OCI-LY7 (cell line): ENCODE results near the gene TRIM72. TPM values are rescaled to one million over a fixed set of nuclear protein-coding genes. Genes with fewer than 3 reads are reported as not detected.

Experiments used
- BruUV-seq: library from RNA; stranded (reverse); fragments of 400-500 nt; replicated peaks from 2 replicates; lab custom pipeline; 2021; lab: Mats Ljungman, UMichigan
- CTCF ChIA-PET: fragments of 300-600 bp; sonication (Branson Sonifier 250); formaldehyde crosslinking; loops from one replicate; lab custom pipeline; 2022; ENCODE audit warnings: antibody characterized with exemption; ENCODE audit not compliant: unreplicated experiment; lab: Charles Lee
- POLR2A ChIA-PET: fragments of 300-600 bp; sonication (Branson Sonifier 250); formaldehyde crosslinking; loops from one replicate; lab custom pipeline; 2022; ENCODE audit warnings: antibody characterized with exemption; lab: Charles Lee
- DNase-seq: peaks from one replicate; pipeline ENCODE4 v3.0.0-alpha.2; 2015; ENCODE audit warnings: low spot score
- H2AFZ ChIP-seq: fragments of 200-600 bp; sonication (generic), shearing (Covaris generic); 2 replicates; pipeline ENCODE4 v1.6.1; 2014; ENCODE audit warnings: mild to moderate bottlenecking, antibody characterized with exemption, low read length, moderate library complexity
- H3K27ac ChIP-seq: fragments of 200-600 bp; sonication (generic); 2 replicates; pipeline ENCODE4 v1.5.1; 2014; ENCODE audit warnings: mixed run types, low read depth, mild to moderate bottlenecking, moderate library complexity, low read length, inconsistent platforms; ENCODE audit not compliant: poor library complexity, severe bottlenecking
- H3K36me3 ChIP-seq: fragments of 200-600 bp; sonication (generic); 2 replicates; pipeline ENCODE4 v1.6.1; 2014; ENCODE audit warnings: mild to moderate bottlenecking, antibody characterized with exemption, low read length, moderate library complexity, mixed read lengths; ENCODE audit not compliant: insufficient read depth
- H3K4me1 ChIP-seq: fragments of 200-600 bp; sonication (generic); 2 replicates; pipeline ENCODE4 v1.5.1; 2014; ENCODE audit warnings: mild to moderate bottlenecking, low read length; ENCODE audit not compliant: insufficient read depth, poor library complexity, severe bottlenecking
- H3K4me2 ChIP-seq: fragments of 200-600 bp; sonication (generic); 2 replicates; pipeline ENCODE4 v1.6.1; 2014; ENCODE audit warnings: mild to moderate bottlenecking, low read length
- H3K4me3 ChIP-seq: fragments of 200-600 bp; sonication (generic); 2 replicates; pipeline ENCODE4 v1.5.1; 2014; ENCODE audit warnings: mild to moderate bottlenecking, low read depth, low read length; ENCODE audit not compliant: poor library complexity, severe bottlenecking
- H3K79me2 ChIP-seq: fragments of 200-600 bp; sonication (generic); 2 replicates; pipeline ENCODE4 v1.6.1; 2016; ENCODE audit warnings: low read depth, mild to moderate bottlenecking, low read length, moderate library complexity, mixed read lengths; ENCODE audit not compliant: insufficient read depth
- H3K9me2 ChIP-seq: fragments of 200-600 bp; sonication (generic); 2 replicates; pipeline ENCODE4 v1.6.1; 2016; ENCODE audit warnings: mild to moderate bottlenecking, low read length, mixed read lengths; ENCODE audit not compliant: insufficient read depth
- H3K9me3 ChIP-seq: fragments of 200-600 bp; sonication (generic); 2 replicates; pipeline ENCODE4 v1.6.1; 2014; ENCODE audit warnings: mild to moderate bottlenecking, mixed run types, low read length, mixed read lengths
- H4K20me1 ChIP-seq: fragments of 200-600 bp; sonication (generic); 2 replicates; pipeline ENCODE4 v1.6.1; 2014; ENCODE audit warnings: mild to moderate bottlenecking, antibody characterized with exemption, low read length, moderate library complexity, mixed read lengths; ENCODE audit not compliant: insufficient read depth
- CTCF ChIP-seq: fragments of 200-600 bp; sonication (generic); conservative IDR thresholded peaks from 2 replicates; pipeline ENCODE4 v1.5.1; 2014; ENCODE audit warnings: mild to moderate bottlenecking, antibody characterized with exemption, low read length, moderate library complexity, mixed read lengths
- EZH2phosphoT487 ChIP-seq: fragments of 200-600 bp; sonication (generic); IDR thresholded peaks from 2 replicates; pipeline ENCODE4 v1.6.1; 2018; ENCODE audit warnings: low read depth, borderline replicate concordance, mild to moderate bottlenecking, mixed run types, antibody characterized with exemption, low read length, moderate library complexity, mixed read lengths
- intact Hi-C: fragments of 100-400 bp; cut with micrococcal nuclease; formaldehyde crosslinking; loops from one replicate; pipeline ENCODE4 v1.10.0; 2022; ENCODE audit not compliant: unreplicated experiment
- total RNA-seq, 2 experiments: library from RNA; depleted of rRNA in 1 of 2; stranded (reverse); fragments of >200 nt in 1 of 2; shearing (Covaris generic) in 1 of 2; gene quantifications; 2 replicates each; pipeline ENCODE4 v1.2.3, GENCODE V29; 2014 to 2022

Gene TRIM72
- total RNA-seq, 2 experiments from 2014 or later: 0.13 to 1.1 TPM

- Histone ChIP-seq H3K4me1 (no peaks in the 10 kb centered on the region), H3K27ac (no peak overlapping the region), H4K20me1 (no peaks in the 10 kb centered on the region), H3K36me3 (no peaks in the 10 kb centered on the region), H3K4me2 (no peak overlapping the region), H3K4me3 (no peak overlapping the region), H3K9me2 (no peaks in the 10 kb centered on the region), H2AFZ (no peak overlapping the region), H3K9me3 (no peaks in the 10 kb centered on the region), H3K79me2 (no peaks in the 10 kb centered on the region)
- CTCF ChIA-PET: no interaction called here
- intact Hi-C loops: no loop called here
- POLR2A ChIA-PET: no interaction called here
- BruUV-seq: no TSS peak
- no peak for DNase-seq
- TF ChIP-seq EZH2phosphoT487 (no peak), CTCF (no peak)
These were observed 15.6 kb downstream of the TRIM72 start for GRCh38 chr16:31229501-31229900.

GRCh38 chr16:31238041-31238440, 24.1 kb downstream of the TRIM72 start:
- ChIA-PET CTCF (no interaction called here), POLR2A (no interaction called here)
- DNase-seq: no peak
- Histone ChIP-seq H3K27ac (no peak overlapping the region), H2AFZ (no peak overlapping the region), H3K79me2 (no peaks in the 10 kb centered on the region), H3K9me3 (no peaks in the 10 kb centered on the region), H4K20me1 (no peaks in the 10 kb centered on the region), H3K4me1 (no peaks in the 10 kb centered on the region), H3K4me2 (no peak overlapping the region), H3K36me3 (no peaks in the 10 kb centered on the region), H3K9me2 (no peaks in the 10 kb centered on the region), H3K4me3 (no peak overlapping the region)
- no peak for TF ChIP-seq CTCF
- intact Hi-C loops: no loop called here
- BruUV-seq: no TSS peak

- H3K9me2 ChIP-seq: no peaks in the 10 kb centered on the region
- no peaks in the 10 kb centered on the region for H3K79me2 ChIP-seq
- POLR2A ChIA-PET: no interaction called here
- CTCF ChIA-PET: no interaction called here
- no peak overlapping the region for H2AFZ ChIP-seq
- H3K36me3 ChIP-seq: no peaks in the 10 kb centered on the region
- no TSS peak for BruUV-seq
- no peaks in the 10 kb centered on the region for H4K20me1 ChIP-seq
- intact Hi-C loops: no loop called here
- no peak overlapping the region for H3K4me3 ChIP-seq
- H3K27ac ChIP-seq: no peak overlapping the region
- no peak overlapping the region for H3K4me2 ChIP-seq
- H3K9me3 ChIP-seq: no peaks in the 10 kb centered on the region
- TF ChIP-seq EZH2phosphoT487 (no peak), CTCF (no peak)
- no peak for DNase-seq
- H3K4me1 ChIP-seq: peaks cover 11% of the 10 kb centered on the region
These were observed 28.3 kb downstream of the TRIM72 start for GRCh38 chr16:31242206-31242605.
